Neural progenitor cell (in vitro differentiated cells): ENCODE measurements around the gene NDUFAF7.

Experiments used
- EZH2 ChIP-seq: fragments of 200-600 bp; sonication (generic); IDR thresholded peaks from 2 replicates; pipeline ENCODE4 v1.6.1; 2017; ENCODE audit warnings: antibody characterized with exemption, mild to moderate bottlenecking, moderate library complexity
- EZH2phosphoT487 ChIP-seq: fragments of 200-600 bp; sonication (generic); IDR thresholded peaks from 2 replicates; pipeline ENCODE4 v1.6.1; 2017; ENCODE audit warnings: antibody characterized with exemption
- TF ChIP-seq, protein P1 (sequence below): fragments of 200-600 bp; sonication (generic); IDR thresholded peaks from 2 replicates; pipeline ENCODE4 v1.5.1; 2017; ENCODE audit warnings: antibody characterized with exemption, mild to moderate bottlenecking

- TF ChIP-seq, protein P1, sequence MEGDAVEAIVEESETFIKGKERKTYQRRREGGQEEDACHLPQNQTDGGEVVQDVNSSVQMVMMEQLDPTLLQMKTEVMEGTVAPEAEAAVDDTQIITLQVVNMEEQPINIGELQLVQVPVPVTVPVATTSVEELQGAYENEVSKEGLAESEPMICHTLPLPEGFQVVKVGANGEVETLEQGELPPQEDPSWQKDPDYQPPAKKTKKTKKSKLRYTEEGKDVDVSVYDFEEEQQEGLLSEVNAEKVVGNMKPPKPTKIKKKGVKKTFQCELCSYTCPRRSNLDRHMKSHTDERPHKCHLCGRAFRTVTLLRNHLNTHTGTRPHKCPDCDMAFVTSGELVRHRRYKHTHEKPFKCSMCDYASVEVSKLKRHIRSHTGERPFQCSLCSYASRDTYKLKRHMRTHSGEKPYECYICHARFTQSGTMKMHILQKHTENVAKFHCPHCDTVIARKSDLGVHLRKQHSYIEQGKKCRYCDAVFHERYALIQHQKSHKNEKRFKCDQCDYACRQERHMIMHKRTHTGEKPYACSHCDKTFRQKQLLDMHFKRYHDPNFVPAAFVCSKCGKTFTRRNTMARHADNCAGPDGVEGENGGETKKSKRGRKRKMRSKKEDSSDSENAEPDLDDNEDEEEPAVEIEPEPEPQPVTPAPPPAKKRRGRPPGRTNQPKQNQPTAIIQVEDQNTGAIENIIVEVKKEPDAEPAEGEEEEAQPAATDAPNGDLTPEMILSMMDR: peak; percentile 12
- no peak for TF ChIP-seq EZH2
- TF ChIP-seq EZH2phosphoT487: no peak
Measured at GRCh38 chr2:37226863-37227262, 4.6 kb upstream of the NDUFAF7 start.
